T-helper 1 cell treated with Interleukin-12 subunit alpha and Interleukin-12 subunit beta and Interleukin-4 antibody, amounts not matched to agents 30 μg/mL and 1 μg/mL, for 36 hours (primary cell): Measurements from ENCODE around the gene PHETA2.
"Not testable (repeated sequence)": the region's sequence is repeated elsewhere in the genome, so short reads cannot be mapped to it uniquely, and the experiment has no call there.

ENCODE experiments used
- H3K27ac Mint-ChIP-seq: one replicate; pipeline ENCODE4 v1.8.0; 2021; ENCODE audit warnings: mild to moderate bottlenecking, mixed read lengths
- H3K27me3 Mint-ChIP-seq: one replicate; pipeline ENCODE4 v1.8.0; 2021; ENCODE audit warnings: low read depth, mixed read lengths
- H3K36me3 Mint-ChIP-seq: one replicate; pipeline ENCODE4 v1.8.0; 2021; ENCODE audit warnings: low read depth, mixed read lengths
- H3K4me1 Mint-ChIP-seq: one replicate; pipeline ENCODE4 v1.8.0; 2021; ENCODE audit warnings: low read depth, mixed read lengths
- H3K4me3 Mint-ChIP-seq: one replicate; pipeline ENCODE4 v1.8.0; 2021; ENCODE audit warnings: mild to moderate bottlenecking, moderate library complexity, mixed read lengths
- H3K9me3 Mint-ChIP-seq: one replicate; pipeline ENCODE4 v1.8.0; 2021; ENCODE audit warnings: mixed read lengths

PHETA2 gene

DNA sequence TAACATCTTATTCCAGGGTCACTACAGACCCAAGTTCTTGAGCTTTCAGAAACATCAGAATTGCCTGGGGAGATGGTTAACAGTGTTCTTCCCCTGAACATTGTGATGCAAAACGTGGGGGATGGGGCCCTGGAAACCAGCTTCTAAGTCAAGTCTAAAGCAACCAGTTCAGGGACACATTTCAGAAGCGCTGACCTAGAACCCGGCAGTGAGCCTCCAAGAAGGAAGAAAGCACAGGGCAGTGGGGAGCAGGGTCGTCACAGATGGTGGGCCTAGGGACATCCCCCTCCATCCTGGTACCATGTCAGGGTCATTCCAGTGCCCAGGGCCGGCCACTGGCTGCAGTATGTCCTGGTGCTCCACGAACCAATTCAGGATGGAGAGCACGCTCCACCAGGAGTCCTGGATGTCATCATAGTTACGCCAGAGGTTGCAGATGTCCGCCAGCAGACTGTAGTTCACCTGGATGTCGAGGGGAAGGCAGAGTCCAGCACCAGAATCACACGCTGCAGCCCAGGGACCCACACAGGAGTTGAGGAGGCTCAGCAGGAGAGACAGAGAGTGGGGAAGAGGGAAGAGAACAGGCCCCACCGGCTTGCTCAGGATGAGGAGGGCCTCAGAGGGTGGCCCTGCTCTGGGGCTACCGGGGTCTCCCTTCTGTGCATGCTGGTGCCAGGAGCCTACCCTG, 8.5 kb upstream of the PHETA2 start:
- H3K27ac Mint-ChIP-seq, result no peak overlapping the region

DNA sequence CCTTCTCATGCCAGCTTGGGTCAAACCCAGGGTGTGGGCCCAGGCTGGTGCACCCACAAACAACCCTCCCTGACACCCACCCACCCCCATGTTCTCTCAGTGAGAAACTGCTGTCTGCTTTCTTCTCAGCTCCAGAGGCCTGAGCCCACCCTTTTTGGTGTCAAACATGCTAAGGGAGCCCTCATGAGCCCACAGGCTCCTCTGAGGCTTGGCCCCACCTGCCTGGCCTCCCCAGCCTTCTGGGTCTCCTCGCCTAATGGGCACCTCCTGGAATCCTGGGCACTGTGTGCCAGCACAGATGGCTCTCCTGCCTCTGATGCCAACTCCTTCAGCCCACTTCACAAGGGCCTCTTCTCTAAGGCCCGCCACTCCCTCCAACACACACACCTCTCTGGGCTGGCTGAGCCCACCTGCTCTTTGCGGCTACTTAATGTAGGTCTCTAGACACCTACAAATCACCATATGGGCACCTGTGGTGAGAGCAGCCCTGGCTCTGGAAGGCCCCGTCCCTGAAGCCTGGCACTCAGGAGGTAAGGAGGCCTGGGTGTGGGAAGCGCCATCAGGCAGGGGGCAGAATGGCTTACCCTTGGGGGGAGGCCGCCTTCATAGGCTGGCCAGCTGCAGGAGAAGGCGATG, 7.8 kb upstream of the PHETA2 start:
- no peaks in the 10 kb centered on the region for H3K9me3 Mint-ChIP-seq
- H3K4me1 Mint-ChIP-seq, result peaks cover 11% of the 10 kb centered on the region
- peaks cover 36% of the 10 kb centered on the region for H3K36me3 Mint-ChIP-seq
- H3K4me3 Mint-ChIP-seq, result no peak overlapping the region
- no peak overlapping the region for H3K27ac Mint-ChIP-seq
- H3K27me3 Mint-ChIP-seq, result no peaks in the 10 kb centered on the region

More for the DNA sequence above, 8.5 kb upstream of the PHETA2 start:
- Mint-ChIP-seq H3K27me3 (no peaks in the 10 kb centered on the region), H3K4me3 (no peak overlapping the region), H3K9me3 (no peaks in the 10 kb centered on the region), H3K4me1 (peaks cover 5% of the 10 kb centered on the region), H3K36me3 (peaks cover 41% of the 10 kb centered on the region)

DNA sequence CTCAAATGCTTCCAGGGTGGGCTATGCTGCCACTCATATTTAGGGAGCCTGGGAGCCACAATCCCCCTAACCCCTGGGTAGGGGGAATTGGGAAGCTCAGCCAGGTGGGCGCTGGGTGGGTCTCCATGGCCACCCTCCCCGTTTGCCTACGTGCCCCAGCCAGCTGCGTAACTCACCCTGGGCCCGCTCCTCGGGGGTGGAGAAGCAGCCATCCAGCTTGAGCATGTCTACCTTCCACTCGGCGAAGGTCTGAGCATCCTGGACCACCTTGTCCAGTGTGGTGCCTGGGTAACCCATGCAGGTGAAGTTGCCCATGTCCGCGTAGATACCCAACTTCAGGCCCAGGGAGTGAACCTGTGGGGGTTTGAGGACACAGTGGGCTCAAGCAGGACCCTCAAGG, 7.1 kb upstream of the PHETA2 start:
- Mint-ChIP-seq H3K27me3 (no peaks in the 10 kb centered on the region), H3K9me3 (no peaks in the 10 kb centered on the region), H3K4me3 (no peak overlapping the region), H3K36me3 (peaks cover 36% of the 10 kb centered on the region), H3K27ac (no peak overlapping the region), H3K4me1 (peaks cover 18% of the 10 kb centered on the region)

DNA sequence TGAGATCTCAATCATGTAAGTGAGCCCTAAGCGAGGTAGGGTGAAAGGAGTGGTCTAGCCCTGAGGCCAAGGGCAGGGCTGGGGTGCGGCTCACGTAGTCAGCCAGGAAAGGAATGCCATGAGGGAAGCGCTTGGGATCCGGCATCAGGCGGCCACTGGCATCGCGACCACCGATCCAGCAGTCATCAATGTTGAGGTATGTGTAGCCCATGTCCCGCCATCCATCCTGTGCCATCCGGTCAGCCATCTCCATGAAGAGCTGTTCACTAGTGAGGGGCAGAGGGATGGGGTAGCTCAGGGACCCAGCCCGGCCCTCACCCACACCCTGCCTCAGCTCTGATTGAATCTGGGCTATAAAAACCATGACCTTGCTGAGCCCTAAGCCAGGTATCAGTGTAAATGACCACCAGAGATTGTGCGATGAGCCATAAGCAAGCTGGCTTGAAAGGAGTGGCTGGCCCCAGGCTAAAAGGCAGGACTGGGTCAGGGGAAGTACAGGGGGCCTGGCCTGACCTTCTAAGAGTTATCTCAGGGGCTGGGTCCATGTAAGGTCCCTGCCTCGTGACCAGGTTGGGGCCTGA, 6.3 kb upstream of the PHETA2 start:
- no peak overlapping the region for H3K27ac Mint-ChIP-seq
- peaks cover 31% of the 10 kb centered on the region for H3K36me3 Mint-ChIP-seq
- H3K4me1 Mint-ChIP-seq, result peaks cover 21% of the 10 kb centered on the region
- no peaks in the 10 kb centered on the region for H3K27me3 Mint-ChIP-seq
- H3K9me3 Mint-ChIP-seq, result no peaks in the 10 kb centered on the region
- H3K4me3 Mint-ChIP-seq, result no peak overlapping the region

DNA sequence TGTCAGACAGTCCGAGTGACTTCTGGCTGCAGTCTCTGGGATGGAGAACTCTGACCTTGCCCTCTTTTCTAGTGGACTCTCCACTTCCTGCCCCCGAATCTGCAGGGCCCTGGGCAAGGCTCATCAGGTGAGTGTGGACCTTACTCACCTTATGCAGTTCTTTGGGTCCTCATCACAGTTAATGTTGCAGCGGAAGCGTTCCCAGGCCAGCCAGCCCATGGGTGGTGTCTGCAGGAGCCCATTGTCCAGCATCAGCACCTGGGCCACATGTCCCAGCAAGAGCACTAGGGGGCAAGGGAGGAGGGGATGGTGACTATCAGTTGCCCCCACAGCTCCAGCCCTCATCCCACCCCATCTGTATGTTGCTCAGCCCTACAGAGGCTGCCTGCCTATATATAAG, 5.8 kb upstream of the PHETA2 start:
- no peak overlapping the region for H3K27ac Mint-ChIP-seq
- no peaks in the 10 kb centered on the region for H3K9me3 Mint-ChIP-seq
- peaks cover 24% of the 10 kb centered on the region for H3K4me1 Mint-ChIP-seq
- H3K4me3 Mint-ChIP-seq, result no peak overlapping the region
- peaks cover 26% of the 10 kb centered on the region for H3K36me3 Mint-ChIP-seq
- H3K27me3 Mint-ChIP-seq, result no peaks in the 10 kb centered on the region

DNA sequence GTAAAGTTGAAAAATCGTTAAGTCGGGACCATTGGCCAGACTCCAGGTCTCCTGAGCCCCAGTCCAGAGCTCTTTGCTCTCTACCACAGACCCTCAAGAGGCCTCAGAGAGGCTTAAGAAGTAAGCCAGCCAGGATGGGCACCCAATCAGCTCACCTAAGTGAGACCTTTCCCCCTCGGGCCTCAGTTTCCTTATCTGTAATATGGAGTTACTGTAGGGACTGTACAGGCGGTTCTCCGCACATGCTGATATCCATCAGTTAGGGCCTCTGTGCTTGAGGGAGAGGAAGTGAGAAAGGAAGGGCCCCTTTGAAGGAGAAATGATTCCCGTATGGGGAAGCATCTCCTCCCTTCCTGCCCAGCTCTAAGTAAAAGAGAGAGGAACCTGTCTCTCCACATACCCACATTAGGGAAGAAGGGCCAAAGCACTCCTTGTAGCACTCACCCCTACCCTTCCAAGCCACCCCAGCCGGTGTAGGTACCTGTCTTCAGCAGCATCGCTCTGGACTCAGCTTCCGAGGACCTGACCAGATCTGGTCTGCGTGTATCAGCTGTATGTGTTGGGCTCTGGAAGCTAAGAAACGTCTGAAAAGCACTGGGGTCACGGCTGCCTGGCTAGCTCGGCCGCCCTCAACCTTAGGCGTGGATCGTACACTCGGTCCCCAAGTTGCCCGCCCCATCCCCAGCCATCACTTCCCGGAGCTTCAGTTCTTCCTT, 4.1 kb upstream of the PHETA2 start:
- peaks cover 25% of the 10 kb centered on the region for H3K36me3 Mint-ChIP-seq
- peak overlapping the region; percentile 92 for H3K27ac Mint-ChIP-seq
- H3K4me3 Mint-ChIP-seq, result peak overlapping the region; percentile 87
- no peaks in the 10 kb centered on the region for H3K9me3 Mint-ChIP-seq
- peaks cover 27% of the 10 kb centered on the region for H3K4me1 Mint-ChIP-seq
- no peaks in the 10 kb centered on the region for H3K27me3 Mint-ChIP-seq

DNA sequence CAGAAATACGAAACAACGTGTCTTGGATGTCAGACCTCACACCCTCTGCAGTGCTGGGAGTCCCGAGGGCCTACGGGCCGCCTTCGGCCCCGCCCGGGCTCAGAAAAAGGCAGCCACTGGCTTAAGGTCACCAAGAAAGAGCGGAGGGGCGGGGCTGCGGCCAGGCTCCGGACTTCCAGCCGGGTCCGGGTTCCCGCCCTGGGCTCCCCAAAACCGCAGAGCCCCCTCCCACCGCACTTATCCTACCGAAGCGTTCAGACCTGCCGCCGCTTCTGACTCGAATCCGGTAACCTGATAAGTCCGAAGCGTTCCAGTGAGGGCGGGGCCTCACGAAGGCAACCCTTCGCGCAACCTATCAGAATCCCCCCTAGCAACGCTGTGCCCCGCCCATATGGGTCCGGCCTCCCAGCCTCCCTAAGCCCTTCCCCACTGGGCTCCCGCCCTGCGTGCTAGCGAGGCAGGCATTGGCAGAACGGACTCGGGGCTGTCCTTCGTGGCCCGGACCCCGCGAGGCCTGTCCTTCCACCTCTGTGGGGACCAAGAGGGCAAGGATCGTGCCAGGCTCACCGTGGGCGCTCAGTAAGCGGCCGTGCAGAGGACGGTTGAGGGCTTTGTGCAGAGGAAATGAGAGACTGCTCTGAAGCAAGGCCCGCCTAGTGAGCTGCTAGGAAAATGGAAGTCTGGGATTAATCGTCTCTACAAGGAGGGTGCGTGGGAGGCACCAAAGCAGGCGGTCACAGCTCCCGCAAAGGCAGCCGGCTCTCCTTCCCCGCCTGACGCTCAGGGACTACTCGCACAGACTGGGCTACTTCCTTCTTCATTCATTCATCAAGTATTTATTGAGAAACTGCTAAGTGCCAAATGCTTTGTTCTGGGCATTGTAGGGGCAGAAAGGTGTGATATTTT, 3.3 kb upstream of the PHETA2 start, which contains the start of gene NAGA:
Gene NAGA (minus strand): TSS at position 296 of the 906 bp plus-strand sequence. CDS start 515 bp downstream, outside the sequence.
- Mint-ChIP-seq H3K9me3 (no peaks in the 10 kb centered on the region), H3K4me1 (peaks cover 29% of the 10 kb centered on the region)

DNA sequence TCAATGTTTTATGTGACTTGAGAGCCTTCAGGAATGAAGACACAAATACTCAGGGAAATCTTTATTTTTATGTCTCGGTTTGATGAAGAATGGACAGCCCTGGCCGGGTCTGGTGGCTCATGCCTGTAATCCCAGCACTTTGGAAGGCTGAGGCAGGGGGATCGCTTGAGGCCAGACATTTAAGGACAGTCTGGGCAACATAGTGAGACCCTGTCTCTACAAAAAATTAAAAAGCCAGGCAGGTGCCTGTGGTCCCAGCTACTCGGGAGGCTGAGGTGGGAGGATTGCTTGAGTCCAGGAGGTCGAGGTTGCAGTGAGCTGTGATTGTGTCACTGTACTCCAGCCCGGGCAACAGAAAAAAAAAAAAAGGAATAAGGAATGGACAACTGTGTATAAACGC, 2.5 kb upstream of the PHETA2 start:
- H3K36me3 Mint-ChIP-seq, result peaks cover 15% of the 10 kb centered on the region
- H3K4me3 Mint-ChIP-seq, result peak overlapping the region; percentile 87
- H3K27me3 Mint-ChIP-seq, H3K9me3 Mint-ChIP-seq: not testable (repeated sequence)
- peak overlapping the region; percentile 92 for H3K27ac Mint-ChIP-seq
- H3K4me1 Mint-ChIP-seq, result peaks cover 29% of the 10 kb centered on the region

More for the DNA sequence above, 3.3 kb upstream of the PHETA2 start, which contains the start of gene NAGA:
- H3K27me3 Mint-ChIP-seq, result no peaks in the 10 kb centered on the region
- H3K4me3 Mint-ChIP-seq, result peak within 1 kb of the TSS; percentile 87
- peaks cover 20% of the 10 kb centered on the region for H3K36me3 Mint-ChIP-seq
- H3K27ac Mint-ChIP-seq, result peak within 1 kb of the TSS; percentile 92

DNA sequence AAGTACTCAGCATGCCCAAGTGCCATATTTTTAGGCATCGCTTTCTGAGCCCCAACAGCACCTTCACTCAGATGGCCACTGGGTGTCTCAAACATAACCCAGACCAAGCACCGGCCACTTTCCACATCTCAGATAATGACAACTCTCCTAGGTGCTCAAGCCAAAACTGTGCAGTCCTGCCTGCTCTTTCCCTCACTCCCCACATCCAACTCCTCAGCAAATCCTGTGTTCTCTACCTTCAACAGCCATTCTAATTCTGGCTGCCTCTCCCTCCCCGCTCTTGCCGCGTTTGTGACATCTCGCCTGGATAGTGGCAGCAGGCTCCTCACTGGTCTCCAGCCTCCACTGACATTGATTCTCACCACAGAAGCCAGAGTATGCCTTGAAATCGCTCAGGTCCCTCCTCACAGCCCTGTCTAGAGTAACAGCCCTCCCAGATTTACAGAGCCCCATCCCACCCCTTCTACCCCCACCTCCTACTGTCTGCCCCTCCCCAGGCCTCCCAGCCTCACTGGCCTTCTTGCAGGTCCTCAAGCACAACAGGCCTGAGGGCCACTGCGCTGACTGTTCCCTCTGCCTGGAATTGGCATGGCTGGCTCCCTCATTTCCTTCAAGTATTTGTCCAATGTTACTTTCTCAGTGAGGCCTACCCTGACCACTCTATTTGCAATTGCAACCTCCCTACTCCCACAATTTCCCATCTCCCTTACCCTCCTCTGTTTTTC, 1.3 kb upstream of the PHETA2 start:
- Mint-ChIP-seq H3K4me3 (peak overlapping the region; percentile 67), H3K36me3 (peaks cover 7% of the 10 kb centered on the region), H3K27me3 (no peaks in the 10 kb centered on the region), H3K4me1 (peaks cover 29% of the 10 kb centered on the region), H3K9me3 (no peaks in the 10 kb centered on the region), H3K27ac (peak overlapping the region; percentile 69)

DNA sequence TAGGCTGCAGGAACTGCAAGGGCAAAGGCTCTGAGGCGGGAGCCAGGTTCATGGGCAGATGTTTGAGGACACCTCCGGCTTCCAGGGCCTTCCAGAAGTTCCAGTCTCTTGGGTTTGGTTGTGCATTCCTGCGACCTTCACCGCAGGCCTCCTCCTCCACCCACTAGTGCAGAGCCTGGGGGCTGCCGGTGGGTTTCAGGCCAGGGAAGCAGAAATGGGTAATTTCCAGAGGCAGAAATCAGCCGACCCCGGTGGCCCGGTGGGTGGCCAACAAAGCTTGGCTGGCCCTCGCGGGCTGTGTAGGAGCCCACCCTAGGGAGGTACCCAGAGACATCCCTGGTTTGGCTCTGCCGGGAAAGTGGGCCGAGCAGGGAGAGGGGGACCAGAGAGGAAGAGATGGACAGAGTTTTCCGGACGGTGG, 417 bp upstream of the PHETA2 start:
- Mint-ChIP-seq H3K27ac (peak overlapping the region; percentile 69), H3K36me3 (peaks cover 3% of the 10 kb centered on the region), H3K4me1 (peaks cover 30% of the 10 kb centered on the region), H3K27me3 (no peaks in the 10 kb centered on the region), H3K4me3 (peak overlapping the region; percentile 67), H3K9me3 (no peaks in the 10 kb centered on the region)

DNA sequence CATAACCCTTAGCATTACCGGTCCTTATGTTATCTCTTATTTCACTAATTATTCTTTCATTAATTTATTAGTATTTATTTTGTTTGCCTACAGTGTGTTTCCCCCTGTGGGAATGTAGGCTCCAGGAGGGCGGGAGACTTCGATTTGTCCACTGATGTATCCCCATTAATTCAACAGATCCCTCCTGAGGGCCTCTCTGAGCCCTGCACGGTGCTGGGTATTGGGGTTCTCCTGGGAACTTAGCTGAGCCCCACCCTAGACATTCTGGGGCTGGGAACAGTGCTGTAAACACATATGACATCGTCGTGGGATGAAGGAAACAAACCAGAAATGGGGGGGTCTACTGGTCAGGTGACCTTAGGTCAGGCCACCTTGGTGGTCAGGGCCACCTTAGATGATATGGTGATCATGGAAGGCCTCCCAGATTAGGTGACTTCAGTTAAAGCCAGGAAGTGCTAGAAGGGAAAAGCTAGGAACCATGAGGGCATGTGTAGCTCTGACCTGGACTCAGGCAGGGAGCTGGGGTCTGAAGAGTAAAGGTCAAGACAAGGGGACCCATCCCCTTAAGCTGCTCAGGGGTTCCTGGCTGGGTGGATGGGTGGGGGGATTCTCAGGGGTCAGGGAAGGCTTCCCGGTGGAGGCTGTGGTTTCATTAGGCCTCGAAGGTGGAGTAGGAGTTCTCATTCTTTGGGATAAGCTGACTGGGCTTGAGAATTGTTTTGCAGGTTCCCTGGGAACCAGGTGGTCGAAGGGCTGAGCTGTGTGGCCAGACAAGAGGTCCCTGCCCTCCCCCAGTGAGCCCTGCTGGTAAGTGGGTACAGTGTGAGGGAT, 1.0 kb downstream of the PHETA2 start:
- Mint-ChIP-seq H3K36me3 (peaks cover 2% of the 10 kb centered on the region), H3K27me3 (no peaks in the 10 kb centered on the region), H3K9me3 (no peaks in the 10 kb centered on the region), H3K4me3 (peak overlapping the region; percentile 54), H3K4me1 (peaks cover 34% of the 10 kb centered on the region), H3K27ac (peak overlapping the region; percentile 76)

DNA sequence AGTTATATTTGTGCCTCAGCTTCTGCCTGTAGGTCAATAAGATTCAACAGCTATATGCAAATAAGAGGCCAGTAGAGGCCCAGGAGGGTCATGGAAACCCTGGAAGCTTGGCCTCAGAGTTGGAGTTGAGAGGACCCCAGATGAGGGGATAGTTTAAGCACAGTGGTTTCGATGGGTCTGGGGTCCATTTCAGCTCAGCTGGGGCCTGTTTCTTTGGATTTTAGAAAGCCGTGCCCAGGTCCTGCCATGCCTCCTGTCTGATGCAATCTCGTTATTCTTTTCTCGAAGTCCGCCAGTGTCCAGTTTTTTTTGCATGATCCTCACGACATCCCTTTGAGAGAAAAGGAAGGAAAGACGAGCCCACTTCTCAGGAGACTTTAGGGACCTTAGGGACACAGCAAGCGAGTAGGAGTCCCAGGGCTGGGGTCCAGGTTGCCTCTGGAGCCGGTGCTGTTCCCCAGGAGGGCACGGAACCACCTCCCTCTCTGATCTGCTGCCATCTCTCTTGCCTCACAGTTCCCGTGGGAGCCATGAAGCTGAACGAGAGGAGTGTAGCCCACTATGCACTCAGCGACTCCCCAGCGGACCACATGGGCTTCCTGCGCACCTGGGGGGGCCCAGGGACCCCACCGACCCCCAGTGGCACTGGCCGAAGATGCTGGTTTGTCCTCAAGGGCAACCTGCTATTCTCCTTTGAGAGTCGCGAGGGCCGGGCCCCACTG, 2.9 kb downstream of the PHETA2 start:
- Mint-ChIP-seq H3K36me3 (peaks cover 5% of the 10 kb centered on the region), H3K27ac (no peak overlapping the region), H3K27me3 (no peaks in the 10 kb centered on the region), H3K4me3 (no peak overlapping the region), H3K4me1 (peaks cover 25% of the 10 kb centered on the region), H3K9me3 (no peaks in the 10 kb centered on the region)
